H1 (cell line): ENCODE results near the gene PTTG1IP. TPM values are rescaled to one million over a fixed set of nuclear protein-coding genes. Genes with fewer than 3 reads are reported as not detected.

Source experiments
- CTCF ChIA-PET: fragments of 300-600 bp; sonication (Branson Sonifier 250); formaldehyde crosslinking; loops from one replicate; lab custom pipeline; 2021; ENCODE audit not compliant: partially characterized antibody; lab: Charles Lee
- POLR2A ChIA-PET: fragments of 300-600 bp; sonication (Branson Sonifier 250); formaldehyde crosslinking; loops from one replicate; lab custom pipeline; 2021; ENCODE audit warnings: inconsistent platforms; ENCODE audit not compliant: partially characterized antibody; lab: Charles Lee
- DNase-seq, 2 experiments: peaks; one replicate each; pipeline versions ENCODE4 v3.0.0 to v3.0.0-alpha.2; 2010 to 2022; ENCODE audit warnings: low spot score in 2 of 2, low read depth in 1 of 2, mixed read lengths in 1 of 2
- FAIRE-seq: peaks from 2 replicates; lab custom pipeline; 2011; peaks lifted over from hg19 to GRCh38; lab: Jason Lieb, UNC
- H2AFZ ChIP-seq: 2 replicates; pipeline ENCODE4 v1.8.1; 2012; ENCODE audit warnings: low read length, inconsistent platforms
- H2AK5ac ChIP-seq: 2 replicates; pipeline ENCODE4 v1.6.1; 2013; ENCODE audit warnings: low read depth, low read length
- H2BK120ac ChIP-seq: replicated peaks from 2 replicates; pipeline ENCODE3; 2013; ENCODE audit warnings: low read depth, low read length, inconsistent platforms
- H2BK12ac ChIP-seq: 2 replicates; pipeline ENCODE4 v1.6.1; 2013; ENCODE audit warnings: low read depth, low read length
- H2BK15ac ChIP-seq: 2 replicates; pipeline ENCODE4 v1.6.1; 2013; ENCODE audit warnings: low read length
- H2BK20ac ChIP-seq: 2 replicates; pipeline ENCODE4 v1.6.1; 2013; ENCODE audit warnings: low read length
- H2BK5ac ChIP-seq: 2 replicates; pipeline ENCODE4 v1.6.1; 2013; ENCODE audit warnings: low read depth, low read length
- H3K14ac ChIP-seq: 2 replicates; pipeline ENCODE4 v1.6.1; 2013; ENCODE audit warnings: inconsistent platforms; ENCODE audit not compliant: insufficient read length
- H3K18ac ChIP-seq: 2 replicates; pipeline ENCODE4 v1.6.1; 2013; ENCODE audit warnings: low read length; ENCODE audit errors: extremely low read depth
- H3K23ac ChIP-seq: 2 replicates; pipeline ENCODE4 v1.6.1; 2013; ENCODE audit warnings: inconsistent platforms; ENCODE audit not compliant: insufficient read length
- H3K23me2 ChIP-seq: 2 replicates; pipeline ENCODE4 v1.6.1; 2013; ENCODE audit warnings: low read depth, low read length
- H3K27ac ChIP-seq: 2 replicates; pipeline ENCODE4 v1.6.1; 2011; ENCODE audit warnings: low read depth, low read length, inconsistent platforms
- H3K27me3 ChIP-seq, 4 experiments: replicated peaks in 1 of 4; 1 replicate in 1 of 4; 2 replicates in 3 of 4; pipeline versions ENCODE4 v1.6.1 to v1.8.1; 2011 to 2013; ENCODE audit warnings: low read length in 3 of 4, mild to moderate bottlenecking in 3 of 4, inconsistent platforms in 2 of 4, mixed read lengths in 2 of 4, moderate library complexity in 1 of 4; ENCODE audit not compliant: control insufficient read depth in 3 of 4, insufficient read depth in 3 of 4; ENCODE audit errors: extremely low read depth in 1 of 4
- H3K36me3 ChIP-seq, 4 experiments: 2 replicates each; pipeline versions ENCODE4 v1.6.1 to v1.8.1; 2011 to 2013; ENCODE audit warnings: mild to moderate bottlenecking in 4 of 4, low read length in 3 of 4, moderate library complexity in 2 of 4, control low read depth in 1 of 4, inconsistent platforms in 1 of 4; ENCODE audit not compliant: insufficient read depth in 4 of 4, control insufficient read depth in 2 of 4
- H3K4ac ChIP-seq: replicated peaks from 2 replicates; pipeline ENCODE3; 2013; ENCODE audit warnings: low read length, low read depth, mixed read lengths, inconsistent platforms; ENCODE audit not compliant: insufficient read length
- H3K4me1 ChIP-seq, 4 experiments: replicated peaks in 1 of 4; 1 replicate in 1 of 4; 2 replicates in 3 of 4; pipeline versions ENCODE4 v1.6.1 to v1.8.1; 2011 to 2013; ENCODE audit warnings: low read length in 3 of 4, inconsistent platforms in 2 of 4, mixed read lengths in 1 of 4; ENCODE audit not compliant: insufficient read depth in 4 of 4, control insufficient read depth in 3 of 4
- H3K4me2 ChIP-seq, 2 experiments: 2 replicates each; pipeline versions ENCODE4 v1.6.1 to v1.8.1; 2011 to 2013; ENCODE audit warnings: low read depth in 2 of 2, low read length in 2 of 2, control low read depth in 1 of 2, inconsistent platforms in 1 of 2, mild to moderate bottlenecking in 1 of 2; ENCODE audit not compliant: insufficient read depth in 1 of 2
- H3K4me3 ChIP-seq, 4 experiments: fragments of 200-600, 300-600 bp in 1 of 4; sonication (generic), shearing (Covaris generic), sonication (Bioruptor Twin) in 1 of 4; 2 replicates each; pipeline versions ENCODE4 v1.5.1 to v1.8.1; 2011 to 2016; ENCODE audit warnings: low read length in 4 of 4, low read depth in 3 of 4, control low read depth in 2 of 4, inconsistent platforms in 2 of 4, mild to moderate bottlenecking in 2 of 4, mixed read lengths in 1 of 4, moderate library complexity in 1 of 4; ENCODE audit not compliant: insufficient read depth in 2 of 4; ENCODE audit errors: extremely low read depth in 1 of 4
- H3K56ac ChIP-seq: replicated peaks from 2 replicates; pipeline ENCODE3; 2013; ENCODE audit warnings: low read depth, mild to moderate bottlenecking, mixed read lengths, low read length, inconsistent platforms; ENCODE audit not compliant: insufficient read length
- H3K79me1 ChIP-seq: 2 replicates; pipeline ENCODE4 v1.6.1; 2013; ENCODE audit warnings: low read depth, low read length, control low read depth
- H3K79me2 ChIP-seq, 2 experiments: 2 replicates each; pipeline versions ENCODE4 v1.6.1 to v1.8.1; 2012 to 2013; ENCODE audit warnings: low read length in 2 of 2, mild to moderate bottlenecking in 2 of 2, inconsistent platforms in 1 of 2; ENCODE audit not compliant: insufficient read depth in 2 of 2, control insufficient read depth in 1 of 2
- H3K9ac ChIP-seq, 4 experiments: replicated peaks in 1 of 4; 1 replicate in 1 of 4; 2 replicates in 3 of 4; pipeline versions ENCODE4 v1.6.1 to v1.8.1; 2011 to 2013; ENCODE audit warnings: low read depth in 3 of 4, low read length in 3 of 4, control low read depth in 2 of 4, mild to moderate bottlenecking in 2 of 4, moderate library complexity in 2 of 4, inconsistent platforms in 1 of 4; ENCODE audit errors: extremely low read depth in 1 of 4
- H3K9me3 ChIP-seq, 2 experiments: 2 replicates each; pipeline versions ENCODE4 v1.6.1 to v1.8.1; 2012 to 2013; ENCODE audit warnings: mild to moderate bottlenecking in 2 of 2, moderate library complexity in 2 of 2, control low read depth in 1 of 2, inconsistent platforms in 1 of 2, low read depth in 1 of 2, low read length in 1 of 2, mixed read lengths in 1 of 2; ENCODE audit not compliant: insufficient read depth in 2 of 2
- H4K20me1 ChIP-seq, 2 experiments: replicated peaks in 1 of 2; 2 replicates each; pipeline versions ENCODE3 to v1.8.1; 2011 to 2013; ENCODE audit warnings: inconsistent platforms in 2 of 2, low read length in 2 of 2, mild to moderate bottlenecking in 1 of 2; ENCODE audit not compliant: insufficient read depth in 2 of 2, control insufficient read depth in 1 of 2
- H4K5ac ChIP-seq: 2 replicates; pipeline ENCODE4 v1.6.1; 2013; ENCODE audit warnings: low read length, low read depth, mixed read lengths, inconsistent platforms; ENCODE audit not compliant: insufficient read length
- H4K8ac ChIP-seq: 2 replicates; pipeline ENCODE4 v1.8.0; 2013; ENCODE audit warnings: mild to moderate bottlenecking, moderate library complexity, low read length, inconsistent platforms; ENCODE audit not compliant: insufficient read depth; ENCODE audit errors: extremely low read depth
- H4K91ac ChIP-seq: replicated peaks from 2 replicates; pipeline ENCODE3; 2013; ENCODE audit warnings: low read length, mixed read lengths, inconsistent platforms; ENCODE audit not compliant: insufficient read length
- BACH1 ChIP-seq: IDR thresholded peaks from 2 replicates; pipeline ENCODE4 v1.6.1; 2012; ENCODE audit warnings: low read length, improper control_type of control experiment
- CHD2 ChIP-seq: IDR thresholded peaks from 2 replicates; pipeline ENCODE4 v1.6.1; 2012; ENCODE audit warnings: low read length, improper control_type of control experiment
- KDM5A ChIP-seq: fragments of 200-600 bp; IDR thresholded peaks from 2 replicates; pipeline ENCODE4 v1.7.1; 2012; ENCODE audit warnings: mild to moderate bottlenecking, low read length, inconsistent platforms, mixed read lengths
- POLR2A ChIP-seq, 2 experiments: IDR thresholded peaks; 1 replicate in 1 of 2; 2 replicates in 1 of 2; pipeline ENCODE4 v1.6.1; 2011; ENCODE audit warnings: low read depth in 2 of 2, low read length in 2 of 2, mild to moderate bottlenecking in 2 of 2; ENCODE audit errors: control extremely low read depth in 1 of 2
- POU5F1 ChIP-seq: IDR thresholded peaks from 2 replicates; pipeline ENCODE4 v1.6.1; 2011; ENCODE audit warnings: low read depth, mild to moderate bottlenecking, low read length, moderate library complexity
- SIRT6 ChIP-seq: IDR thresholded peaks from one replicate; pipeline ENCODE4 v1.7.1; 2012; ENCODE audit warnings: low read length, inconsistent platforms
- SUZ12 ChIP-seq: fragments of 200-600 bp; sonication (generic); IDR thresholded peaks from 2 replicates; pipeline ENCODE4 v1.6.1; 2012; ENCODE audit warnings: mild to moderate bottlenecking, inconsistent platforms, low read length, moderate library complexity, mixed read lengths
- WGBS, 2 experiments: shearing (Covaris generic) in 1 of 2; methylation state at CpG; one replicate each; pipeline versions ENCODE4 v1.1.6 to v1.1.7; 2013 to 2015; ENCODE audit warnings: low lambda C conversion rate in 2 of 2, mixed read lengths in 2 of 2, inconsistent platforms in 1 of 2, low coverage in 1 of 2, missing lambda C conversion rate in 1 of 2; ENCODE audit not compliant: insufficient replicate concordance in 2 of 2, insufficient coverage in 1 of 2, insufficient read length in 1 of 2; ENCODE audit errors: extremely low coverage in 1 of 2, missing lambda C conversion rate in 1 of 2; 5-methylcytosine and 5-hydroxymethylcytosine counted together
- polyA plus RNA-seq, 7 experiments: library from polyadenylated mRNA; depleted of rRNA in 3 of 7; stranded (reverse) in 5 of 7; unstranded in 2 of 7; fragments of >200 nt in 5 of 7; fragments of 200-250 nt in 2 of 7; gene quantifications; 1 replicate in 5 of 7; 2 replicates in 1 of 7; 4 replicates in 1 of 7; pipeline versions ENCODE4 v1.2.1 to v1.2.3, GENCODE V29; 2011 to 2013; ENCODE audit warnings: missing spikeins in 2 of 7, mixed read lengths in 2 of 7
- total RNA-seq: library from RNA; stranded (reverse); fragmentation: NEBNext Ultra II Directional; extraction: Animal tissue kit (Norgen Biotek cat#: 25700); gene quantifications from 2 replicates; pipeline ENCODE4 v1.2.1, GENCODE V29; 2021

PTTG1IP gene
- total and polyA plus RNA-seq, 2 of the 8 experiments (the other 6 are each of a cell fraction or from before 2014, with no cell fraction given): 90.8 to 130 TPM

- Histone ChIP-seq H2BK12ac (peak overlapping the region; percentile 12; the same call in 1 of the 2 replicates), H4K91ac (peak overlapping the region; percentile 91), H3K36me3 (no peaks in the 10 kb centered on the region; a peak in 1 of 8 replicates), H4K8ac (no peak overlapping the region), H2BK20ac (no peak overlapping the region), H3K4ac (peak overlapping the region; percentile 53), H2BK120ac (peak overlapping the region; percentile 21), H3K56ac (peak overlapping the region; percentile 46), H2BK15ac (peak overlapping the region; percentile 3; the same call in 1 of the 2 replicates), H3K9me3 (no peaks in the 10 kb centered on the region; a peak in 1 of 4 replicates), H3K27me3 (peaks cover 0 to 2% (median under 1%) of the 10 kb centered on the region in 4 experiments; a peak in 1 of 7 replicates), H3K4me2 (no peak overlapping the region), H4K5ac (no peak overlapping the region), H3K23ac (no peak overlapping the region), H2AK5ac (peak overlapping the region; percentile 17; the same call in 1 of the 2 replicates), H2BK5ac (no peak overlapping the region), H3K27ac (no peak overlapping the region), H3K23me2 (peaks cover 6% of the 10 kb centered on the region; the same call in 1 of the 2 replicates), H3K4me1 (peaks cover 0 to 9% (median 0%) of the 10 kb centered on the region in 4 experiments; a peak in 3 of 7 replicates), H2AFZ (no peak overlapping the region), H3K14ac (peak overlapping the region; percentile 18), H3K18ac (no peak overlapping the region), H3K79me1 (no peaks in the 10 kb centered on the region), H4K20me1 (peaks cover 0 to 11% of the 10 kb centered on the region in 2 experiments), H3K4me3 (no peak overlapping the region), H3K9ac (no peak overlapping the region), H3K79me2 (no peaks in the 10 kb centered on the region)
- FAIRE-seq (no peak), DNase-seq (no peak)
- ChIA-PET CTCF (no interaction called here), POLR2A (no interaction called here)
- WGBS, 2 experiments: 89% methylated on average over 11 of the region's 14 CpGs; no CpG with 5 or more reads in 1 of the 2 experiments
- no peak for TF ChIP-seq POU5F1
- TF ChIP-seq POLR2A (IDR thresholded peaks at IDR 0.05; ENCODE audit: control extremely low read depth in 1 of 2, low read depth in 2 of 2, low read length in 2 of 2): no peak
- TF ChIP-seq CHD2: no peak
- TF ChIP-seq SUZ12: no peak
- no peak for TF ChIP-seq SIRT6
- TF ChIP-seq KDM5A: no peak
- TF ChIP-seq BACH1: no peak
Measured at GRCh38 chr21:44904141-44904923, 30.8 kb upstream of the PTTG1IP start.
